Mucosa of descending colon (tissue), 3 donors: ENCODE results near the gene TM9SF1. TPM values are rescaled to one million over a fixed set of nuclear protein-coding genes. Genes with fewer than 3 reads are reported as not detected.

Experiments used
- ATAC-seq: fragments of 200-7000 bp; cut with Tn5 transposase; one replicate; pipeline ENCODE4 v1.9.1; 2020; ENCODE audit warnings: mild to moderate bottlenecking, moderate library complexity
- DNase-seq, 3 donors: peaks; one replicate each; pipeline ENCODE4 v3.0.0-alpha.2; 2020
- H3K36me3 ChIP-seq: fragments of 200-600 bp; one replicate; pipeline ENCODE4 v1.8.0; 2021; ENCODE audit warnings: low read depth, mild to moderate bottlenecking
- H3K4me1 ChIP-seq: fragments of 200-600 bp; one replicate; pipeline ENCODE4 v1.8.0; 2021; ENCODE audit warnings: low read depth, mild to moderate bottlenecking
- H3K4me3 ChIP-seq: fragments of 200-600 bp; one replicate; pipeline ENCODE4 v1.8.0; 2021; ENCODE audit warnings: mild to moderate bottlenecking
- H3K9me3 ChIP-seq: fragments of 200-600 bp; one replicate; pipeline ENCODE4 v1.8.0; 2021; ENCODE audit warnings: mild to moderate bottlenecking
- CTCF ChIP-seq: fragments of 200-600 bp; IDR thresholded peaks from one replicate; pipeline ENCODE4 v1.8.0; 2022; ENCODE audit warnings: antibody characterized with exemption, mild to moderate bottlenecking
- intact Hi-C, 2 donors: fragments of 100-400 bp; cut with DNase I in 1 of 2; cut with micrococcal nuclease in 1 of 2; formaldehyde crosslinking; loops; one replicate each; pipeline versions ENCODE4 v1.11.0 to v1.11.1; 2022; cut with DNase I, micrococcal nuclease
- total RNA-seq, 3 donors: library from RNA; stranded (reverse); fragmentation: NEBNext Ultra II Directional in 2 of 3; extraction: Animal tissue kit (Norgen Biotek cat#: 25700) in 2 of 3; gene quantifications; one replicate each; pipeline versions ENCODE4 v1.2.1 to v1.2.4, GENCODE V29; 2021 to 2023
- donor health status: DM: no; HTN: no; CAD: no; lungs with moderate emphysema.
- donor health status: DM: no; HTN: no; CAD: no.
- donor health status: DM: no; HTN: yes; CAD: no.

TM9SF1 gene
- total RNA-seq, 3 donors from 2014 or later = 41.7 to 49.1 (median 47.1) TPM

GRCh38 chr14:24182110-24182882 is 12.9 kb downstream of the TM9SF1 start:
- no peak overlapping the region for H3K4me3 ChIP-seq
- H3K36me3 ChIP-seq = no peaks in the 10 kb centered on the region
- no peaks in the 10 kb centered on the region for H3K9me3 ChIP-seq
- intact Hi-C loops = no loop called here
- no peak for TF ChIP-seq CTCF
- no peaks in the 10 kb centered on the region for H3K4me1 ChIP-seq
- DNase-seq = no peak
- ATAC-seq = no peak

- Histone ChIP-seq H3K4me3 (no peak overlapping the region), H3K9me3 (no peaks in the 10 kb centered on the region), H3K36me3 (no peaks in the 10 kb centered on the region), H3K4me1 (no peaks in the 10 kb centered on the region)
- intact Hi-C loops = no loop called here
- DNase-seq = no peak
- ATAC-seq = no peak
- TF ChIP-seq CTCF = no peak
Measured at GRCh38 chr14:24181371-24182077, 13.7 kb downstream of the TM9SF1 start.

- Histone ChIP-seq H3K9me3 (no peaks in the 10 kb centered on the region), H3K4me1 (no peaks in the 10 kb centered on the region), H3K4me3 (no peak overlapping the region), H3K36me3 (no peaks in the 10 kb centered on the region)
- DNase-seq (no peak), ATAC-seq (peak; percentile 5)
- no peak for TF ChIP-seq CTCF
- intact Hi-C loops = no loop called here
Measured at GRCh38 chr14:24179961-24180796, 15.1 kb downstream of the TM9SF1 start.

GRCh38 chr14:24179294-24179960 is 15.8 kb downstream of the TM9SF1 start:
- Histone ChIP-seq H3K4me3 (no peak overlapping the region), H3K4me1 (no peaks in the 10 kb centered on the region), H3K9me3 (no peaks in the 10 kb centered on the region), H3K36me3 (no peaks in the 10 kb centered on the region)
- TF ChIP-seq CTCF = no peak
- no peak for DNase-seq
- intact Hi-C loops = no loop called here
- no peak for ATAC-seq
